Smooth muscle cell (in vitro differentiated cells): ENCODE data around the gene ENPP3. TPM values are rescaled to one million over a fixed set of nuclear protein-coding genes. Genes with fewer than 3 reads are reported as not detected.

Source experiments
- DNase-seq: peaks from one replicate; lab custom pipeline; 2025; ENCODE audit not compliant: unreplicated experiment; lab: John Stamatoyannopoulos, UW
- H2AFZ ChIP-seq: fragments of 200-600 bp; sonication (generic); 2 replicates; pipeline ENCODE4 v1.6.0; 2016; ENCODE audit warnings: antibody characterized with exemption, low read depth, mild to moderate bottlenecking
- H3F3A ChIP-seq: fragments of 200-600 bp; sonication (generic); 2 replicates; pipeline ENCODE4 v1.6.0; 2017; ENCODE audit warnings: antibody characterized with exemption, low read depth
- H3K27ac ChIP-seq: fragments of 200-600 bp; sonication (generic); 2 replicates; pipeline ENCODE4 v1.5.1; 2016; ENCODE audit warnings: low read depth, mild to moderate bottlenecking
- H3K27me3 ChIP-seq: fragments of 200-600 bp; sonication (generic); 2 replicates; pipeline ENCODE4 v1.6.1; 2016; ENCODE audit warnings: low read depth, mild to moderate bottlenecking
- H3K36me3 ChIP-seq: fragments of 200-600 bp; sonication (generic); 2 replicates; pipeline ENCODE4 v1.5.1; 2016; ENCODE audit warnings: low read depth
- H3K4me1 ChIP-seq: fragments of 200-600 bp; sonication (generic); 2 replicates; pipeline ENCODE4 v1.5.1; 2016; ENCODE audit warnings: low read depth
- H3K4me2 ChIP-seq: fragments of 200-600 bp; sonication (generic); 2 replicates; pipeline ENCODE4 v1.6.0; 2016; ENCODE audit warnings: mild to moderate bottlenecking
- H3K4me3 ChIP-seq: fragments of 200-600 bp; sonication (generic); 2 replicates; pipeline ENCODE4 v1.5.1; 2016; ENCODE audit warnings: mild to moderate bottlenecking
- H3K79me2 ChIP-seq: fragments of 200-600 bp; sonication (generic); 2 replicates; pipeline ENCODE4 v1.6.0; 2016; ENCODE audit warnings: low read depth, mild to moderate bottlenecking
- H3K9ac ChIP-seq: fragments of 200-600 bp; sonication (generic); 2 replicates; pipeline ENCODE4 v1.6.0; 2016; ENCODE audit warnings: low read depth
- H3K9me3 ChIP-seq: fragments of 200-600 bp; sonication (generic); replicated peaks from 2 replicates; pipeline ENCODE4 v1.5.1; 2016; ENCODE audit warnings: low read depth
- H4K20me1 ChIP-seq: fragments of 200-600 bp; sonication (generic); 2 replicates; pipeline ENCODE4 v1.6.0; 2016; ENCODE audit warnings: low read depth
- CTCF ChIP-seq: fragments of 200-600 bp; sonication (generic); IDR thresholded peaks from 2 replicates; pipeline ENCODE4 v1.5.1; 2017; ENCODE audit warnings: borderline replicate concordance, mild to moderate bottlenecking, antibody characterized with exemption; ENCODE audit not compliant: insufficient read depth, poor library complexity, severe bottlenecking
- WGBS: methylation state at CpG from one replicate; pipeline ENCODE4 v1.1.7; 2016; ENCODE audit warnings: low lambda C conversion rate; 5-methylcytosine and 5-hydroxymethylcytosine counted together
- polyA plus RNA-seq: library from polyadenylated mRNA; unstranded; fragments of >200 nt; fragmentation: Nextera tagmentation; extraction: Ambion mirVana; gene quantifications from 2 replicates; pipeline ENCODE4 v1.2.1, GENCODE V29; 2016
- total RNA-seq: library from RNA; depleted of rRNA; stranded (reverse); fragments of >200 nt; gene quantifications from 2 replicates; pipeline ENCODE4 v1.2.3, GENCODE V29; 2014

Gene ENPP3
- total and polyA plus RNA-seq, 2 experiments from 2014 or later, result 0.16 to 0.18 TPM

- peaks cover 18% of the 10 kb centered on the region for H3K4me1 ChIP-seq
- H3K27ac ChIP-seq, result peak overlapping the region; percentile 70
- no peak for DNase-seq
- 20% methylated on average over 2 of the region's 2 CpGs for WGBS
- no peak overlapping the region for H2AFZ ChIP-seq
- H4K20me1 ChIP-seq, result no peaks in the 10 kb centered on the region
- H3K4me3 ChIP-seq, result no peak overlapping the region
- H3F3A ChIP-seq, result peaks cover 18% of the 10 kb centered on the region
- TF ChIP-seq CTCF, result no peak
- H3K9me3 ChIP-seq, result no peaks in the 10 kb centered on the region
- H3K9ac ChIP-seq, result peak overlapping the region; percentile 0
- no peaks in the 10 kb centered on the region for H3K36me3 ChIP-seq
- H3K27me3 ChIP-seq, result no peaks in the 10 kb centered on the region
- H3K79me2 ChIP-seq, result no peaks in the 10 kb centered on the region
- H3K4me2 ChIP-seq, result peak overlapping the region; percentile 59
Observed at GRCh38 chr6:131762984-131763383, 125.9 kb downstream of the ENPP3 start.

- no peak overlapping the region for H3K4me3 ChIP-seq
- H4K20me1 ChIP-seq, result no peaks in the 10 kb centered on the region
- peaks cover 18% of the 10 kb centered on the region for H3F3A ChIP-seq
- H3K9me3 ChIP-seq, result no peaks in the 10 kb centered on the region
- H3K9ac ChIP-seq, result no peak overlapping the region
- TF ChIP-seq CTCF, result no peak
- H3K79me2 ChIP-seq, result no peaks in the 10 kb centered on the region
- H3K36me3 ChIP-seq, result no peaks in the 10 kb centered on the region
- DNase-seq, result no peak
- H3K4me2 ChIP-seq, result peak overlapping the region; percentile 59
- WGBS, result 78% methylated on average over 1 of the region's 1 CpG
- peaks cover 18% of the 10 kb centered on the region for H3K4me1 ChIP-seq
- peak overlapping the region; percentile 70 for H3K27ac ChIP-seq
- no peak overlapping the region for H2AFZ ChIP-seq
- no peaks in the 10 kb centered on the region for H3K27me3 ChIP-seq
Observed at GRCh38 chr6:131763749-131764148, 126.6 kb downstream of the ENPP3 start.

GRCh38 chr6:131764350-131764749 lies 127.2 kb downstream of the ENPP3 start:
- no peaks in the 10 kb centered on the region for H3K36me3 ChIP-seq
- H4K20me1 ChIP-seq, result no peaks in the 10 kb centered on the region
- H3K4me3 ChIP-seq, result no peak overlapping the region
- no peaks in the 10 kb centered on the region for H3K9me3 ChIP-seq
- TF ChIP-seq CTCF, result no peak
- no peaks in the 10 kb centered on the region for H3K79me2 ChIP-seq
- peaks cover 18% of the 10 kb centered on the region for H3K4me1 ChIP-seq
- H3K27ac ChIP-seq, result peak overlapping the region; percentile 70
- no peak for DNase-seq
- H3K4me2 ChIP-seq, result peak overlapping the region; percentile 59
- H3F3A ChIP-seq, result peaks cover 18% of the 10 kb centered on the region
- H3K9ac ChIP-seq, result no peak overlapping the region
- H3K27me3 ChIP-seq, result no peaks in the 10 kb centered on the region
- 41% methylated on average over 4 of the region's 4 CpGs for WGBS
- no peak overlapping the region for H2AFZ ChIP-seq

GRCh38 chr6:131765081-131765803 lies 128.1 kb downstream of the ENPP3 start:
- Histone ChIP-seq H3K4me1 (peaks cover 18% of the 10 kb centered on the region), H3K27me3 (no peaks in the 10 kb centered on the region), H3K9ac (peak overlapping the region; percentile 2), H3F3A (peaks cover 18% of the 10 kb centered on the region), H3K4me2 (peak overlapping the region; percentile 59), H3K9me3 (no peaks in the 10 kb centered on the region), H3K36me3 (no peaks in the 10 kb centered on the region), H3K4me3 (no peak overlapping the region), H4K20me1 (no peaks in the 10 kb centered on the region), H2AFZ (no peak overlapping the region), H3K79me2 (no peaks in the 10 kb centered on the region), H3K27ac (peak overlapping the region; percentile 70)
- 45% methylated on average over 9 of the region's 9 CpGs for WGBS
- no peak for TF ChIP-seq CTCF
- DNase-seq, result no peak
